ENCODE data around the gene FAM174A.

Gene FAM174A

GRCh38 chr5:100535060-100536005 is at the start of gene FAM174A:
Gene FAM174A, plus strand, starts transcription at chr5:100535374. Its CDS starts 157 bp downstream, at chr5:100535531.
- ATAC-seq: peak; percentile 93 to 94

- ATAC-seq: no peak
Observed at GRCh38 chr5:100493996-100494395, 41.2 kb upstream of the FAM174A start.

GRCh38 chr5:100496296-100496695 is 38.9 kb upstream of the FAM174A start:
- no peak for ATAC-seq

GRCh38 chr5:100502684-100503083 is 32.5 kb upstream of the FAM174A start:
- no peak for ATAC-seq

GRCh38 chr5:100505984-100506670 is 29.0 kb upstream of the FAM174A start:
- no peak for ATAC-seq

- ATAC-seq: no peak
Observed at GRCh38 chr5:100516285-100516684, 18.9 kb upstream of the FAM174A start.

- no peak for ATAC-seq
Observed at GRCh38 chr5:100517301-100517974, 17.7 kb upstream of the FAM174A start.

- no peak for ATAC-seq
Observed at GRCh38 chr5:100518377-100518776, 16.8 kb upstream of the FAM174A start.

GRCh38 chr5:100519075-100519474 is 16.1 kb upstream of the FAM174A start:
- no peak for ATAC-seq

GRCh38 chr5:100520348-100520747 is 14.8 kb upstream of the FAM174A start:
- ATAC-seq: no peak

- no peak for ATAC-seq
Observed at GRCh38 chr5:100537946-100538345, 2.8 kb downstream of the FAM174A start.

GRCh38 chr5:100539519-100539918 is 4.3 kb downstream of the FAM174A start:
- no peak for ATAC-seq

GRCh38 chr5:100542086-100542485 is 6.9 kb downstream of the FAM174A start:
- ATAC-seq: no peak

- ATAC-seq: no peak
Observed at GRCh38 chr5:100546001-100546400, 10.8 kb downstream of the FAM174A start.

GRCh38 chr5:100550531-100551051 is 15.4 kb downstream of the FAM174A start:
- peak; percentile 67 for ATAC-seq

GRCh38 chr5:100551183-100551582 is 16.0 kb downstream of the FAM174A start:
- ATAC-seq: no peak

GRCh38 chr5:100553209-100553608 is 18.0 kb downstream of the FAM174A start:
- ATAC-seq: no peak

GRCh38 chr5:100560860-100561259 is 25.7 kb downstream of the FAM174A start:
- ATAC-seq: no peak

GRCh38 chr5:100562821-100563220 is 27.6 kb downstream of the FAM174A start:
- ATAC-seq: no peak

- ATAC-seq: peak; percentile 82 to 89
Observed at GRCh38 chr5:100566382-100567141, 31.4 kb downstream of the FAM174A start.

GRCh38 chr5:100574716-100575115 is 39.5 kb downstream of the FAM174A start:
- ATAC-seq: no peak

GRCh38 chr5:100575815-100576214 is 40.6 kb downstream of the FAM174A start:
- ATAC-seq: no peak
